GM10248 (cell line): Measurements from ENCODE around the gene DDI1.

Experiments used
- CTCF ChIA-PET: fragments of 300-600 bp; sonication (Branson Sonifier 250); formaldehyde crosslinking; extraction: SDS; loops from one replicate; lab custom pipeline; 2021; ENCODE audit warnings: antibody characterized with exemption; lab: Yijun Ruan, JAX
- POLR2A ChIA-PET: fragments of 350-650 bp; sonication (Branson Sonifier 250); formaldehyde crosslinking; extraction: SDS; loops from one replicate; lab custom pipeline; 2020; ENCODE audit warnings: antibody characterized with exemption; lab: Yijun Ruan, JAX
- DNase-seq: peaks from one replicate; pipeline ENCODE4 v3.0.0; 2012; ENCODE audit errors: extremely low spot score
- TF ChIP-seq, protein P1 (sequence below): IDR thresholded peaks from 2 replicates; pipeline ENCODE4 v1.5.1; 2012; ENCODE audit warnings: mild to moderate bottlenecking, low read depth; ENCODE audit errors: extremely low read depth, missing control alignments, control extremely low read depth

DDI1 gene

DNA sequence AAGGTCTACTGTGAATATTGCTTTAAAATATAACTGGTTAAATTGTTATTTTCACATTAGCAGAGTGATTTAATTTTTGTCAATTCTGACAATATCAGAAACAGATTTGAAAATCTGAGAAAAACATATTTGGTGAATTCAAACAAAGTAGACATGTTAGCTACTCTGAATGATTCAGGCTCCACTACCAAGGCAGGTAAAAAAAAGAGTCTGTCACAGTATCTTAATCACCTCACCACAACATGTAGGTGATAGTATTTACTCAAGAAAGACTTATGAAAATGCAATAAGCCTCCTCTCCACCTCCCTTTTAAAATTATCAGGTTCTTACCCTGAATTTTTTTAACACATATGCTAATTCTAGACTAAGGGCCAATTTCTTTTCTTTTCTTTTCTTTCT is 42.6 kb downstream of the DDI1 start:
- ChIA-PET POLR2A (no interaction called here), CTCF (interaction anchor here (1.5 kb wide), 1 partner anchor 408 kb away, joined by 3 read pairs; no protein-coding TSS in a partner anchor)
- TF ChIP-seq, protein P1, sequence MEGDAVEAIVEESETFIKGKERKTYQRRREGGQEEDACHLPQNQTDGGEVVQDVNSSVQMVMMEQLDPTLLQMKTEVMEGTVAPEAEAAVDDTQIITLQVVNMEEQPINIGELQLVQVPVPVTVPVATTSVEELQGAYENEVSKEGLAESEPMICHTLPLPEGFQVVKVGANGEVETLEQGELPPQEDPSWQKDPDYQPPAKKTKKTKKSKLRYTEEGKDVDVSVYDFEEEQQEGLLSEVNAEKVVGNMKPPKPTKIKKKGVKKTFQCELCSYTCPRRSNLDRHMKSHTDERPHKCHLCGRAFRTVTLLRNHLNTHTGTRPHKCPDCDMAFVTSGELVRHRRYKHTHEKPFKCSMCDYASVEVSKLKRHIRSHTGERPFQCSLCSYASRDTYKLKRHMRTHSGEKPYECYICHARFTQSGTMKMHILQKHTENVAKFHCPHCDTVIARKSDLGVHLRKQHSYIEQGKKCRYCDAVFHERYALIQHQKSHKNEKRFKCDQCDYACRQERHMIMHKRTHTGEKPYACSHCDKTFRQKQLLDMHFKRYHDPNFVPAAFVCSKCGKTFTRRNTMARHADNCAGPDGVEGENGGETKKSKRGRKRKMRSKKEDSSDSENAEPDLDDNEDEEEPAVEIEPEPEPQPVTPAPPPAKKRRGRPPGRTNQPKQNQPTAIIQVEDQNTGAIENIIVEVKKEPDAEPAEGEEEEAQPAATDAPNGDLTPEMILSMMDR: no peak
- DNase-seq: no peak

DNA sequence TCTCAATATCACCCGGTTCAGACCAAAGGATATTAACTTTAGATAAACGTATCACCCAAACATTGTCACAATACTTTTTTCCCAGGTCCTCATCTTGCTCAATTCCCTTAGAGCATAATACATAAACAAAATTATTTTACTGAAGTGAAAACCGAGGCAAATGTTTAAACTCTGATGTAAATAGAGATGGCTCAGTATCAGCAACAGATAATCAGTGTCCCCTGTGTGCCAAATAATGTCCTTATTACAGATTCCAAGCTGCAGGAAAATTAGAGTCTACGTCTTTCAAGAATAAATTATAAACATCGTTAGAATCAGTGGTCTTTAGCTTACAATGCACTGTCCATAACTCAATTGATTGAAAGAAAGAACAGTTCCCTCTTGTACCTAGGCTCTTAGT is 50.2 kb downstream of the DDI1 start:
- no peak for DNase-seq
- POLR2A ChIA-PET: no interaction called here
- CTCF ChIA-PET: interaction anchor here (1.1 kb wide), 1 partner anchor 12 kb away, joined by 3 read pairs; no protein-coding TSS in a partner anchor
- TF ChIP-seq, protein P1: no peak
